Measurements from ENCODE around the gene PACSIN1.

- TF ChIP-seq CTCF (IDR thresholded peaks at IDR 0.05) (no peak), POLR2A (IDR thresholded peaks at IDR 0.05) (no peak)
Measured at GRCh38 chr6:34514112-34514511, 48.2 kb downstream of the PACSIN1 start.
